Naive B cell (primary cell): Measurements from ENCODE around the gene EFCAB14. TPM values are rescaled to one million over a fixed set of nuclear protein-coding genes. Genes with fewer than 3 reads are reported as not detected.
A peak's percentile ranks its signal among the peaks of the same experiment; 100 is the strongest.
"Not testable (repeated sequence)": the region's sequence is repeated elsewhere in the genome, so short reads cannot be mapped to it uniquely, and the experiment has no call there.

ENCODE experiments used
- ATAC-seq, 2 donors: fragments of 150-1000 bp; cut with Tn5 transposase; 2 replicates each; pipeline ENCODE4 v1.10.0; 2021; ENCODE audit warnings: low read depth in 2 of 2, mild to moderate bottlenecking in 2 of 2, moderate library complexity in 2 of 2
- DNase-seq: peaks from one replicate; pipeline ENCODE4 v3.0.0; 2022
- H3K27ac Mint-ChIP-seq, 6 donors: one replicate each; pipeline ENCODE4 v1.8.0; 2020 to 2022; ENCODE audit warnings: mild to moderate bottlenecking in 6 of 6, mixed read lengths in 6 of 6, moderate library complexity in 5 of 6, inconsistent platforms in 2 of 6
- H3K27me3 Mint-ChIP-seq, 3 donors: one replicate each; pipeline ENCODE4 v1.8.0; 2021 to 2022; ENCODE audit warnings: mixed read lengths in 3 of 3, mild to moderate bottlenecking in 1 of 3
- H3K36me3 Mint-ChIP-seq, 2 donors: one replicate each; pipeline ENCODE4 v1.8.0; 2020 to 2022; ENCODE audit warnings: mixed read lengths in 2 of 2, inconsistent platforms in 1 of 2, mild to moderate bottlenecking in 1 of 2
- H3K4me1 Mint-ChIP-seq, 3 donors: one replicate each; pipeline ENCODE4 v1.8.0; 2020 to 2022; ENCODE audit warnings: mixed read lengths in 3 of 3, inconsistent platforms in 1 of 3, mild to moderate bottlenecking in 1 of 3, moderate library complexity in 1 of 3
- H3K4me3 Mint-ChIP-seq, 8 donors: one replicate each; pipeline ENCODE4 v1.8.0; 2020 to 2022; ENCODE audit warnings: mild to moderate bottlenecking in 8 of 8, mixed read lengths in 8 of 8, moderate library complexity in 8 of 8, inconsistent platforms in 2 of 8
- H3K9me3 Mint-ChIP-seq, 7 donors: one replicate each; pipeline ENCODE4 v1.8.0; 2020 to 2022; ENCODE audit warnings: mixed read lengths in 7 of 7, mild to moderate bottlenecking in 5 of 7, inconsistent platforms in 2 of 7, moderate library complexity in 1 of 7
- polyA plus RNA-seq, 6 donors: library from polyadenylated mRNA; unstranded; fragments of 300-500 nt; fragmentation: Illumina TruSeq; gene quantifications; one replicate each; pipeline ENCODE4 v1.2.3, GENCODE V29; 2021; ENCODE audit warnings: low read depth in 6 of 6

The EFCAB14 gene
- polyA plus RNA-seq, 6 donors from 2014 or later, result 70.0 to 114 (median 96.0) TPM

DNA sequence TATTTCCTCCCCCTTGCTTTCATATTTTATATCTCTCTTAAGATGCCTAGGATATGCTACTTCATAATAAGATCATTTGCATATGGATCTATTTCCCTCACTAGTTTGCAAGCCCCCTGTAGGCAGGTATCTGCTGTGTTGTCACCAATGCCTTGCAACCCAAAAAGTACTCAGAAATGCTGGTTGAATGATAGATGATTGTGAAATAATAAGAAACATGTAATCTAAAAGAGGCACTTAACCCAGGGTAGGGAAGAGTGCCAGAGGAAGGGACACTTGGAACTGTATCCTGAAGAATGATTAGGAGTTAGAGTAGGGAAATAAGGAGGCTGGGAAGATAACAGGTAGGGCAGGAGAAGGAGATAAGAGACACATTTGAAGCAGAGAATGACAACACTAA is 63.1 kb downstream of the EFCAB14 start:
- no peaks in the 10 kb centered on the region for H3K4me1 Mint-ChIP-seq
- no peaks in the 10 kb centered on the region for H3K27me3 Mint-ChIP-seq
- DNase-seq, result no peak
- no peak for ATAC-seq
- no peak overlapping the region for H3K4me3 Mint-ChIP-seq
- H3K9me3 Mint-ChIP-seq, result peaks cover 0 to 6% (median 3%) of the 10 kb centered on the region in 7 donors
- peaks cover 17 to 34% of the 10 kb centered on the region in 2 donors for H3K36me3 Mint-ChIP-seq
- no peak overlapping the region for H3K27ac Mint-ChIP-seq

DNA sequence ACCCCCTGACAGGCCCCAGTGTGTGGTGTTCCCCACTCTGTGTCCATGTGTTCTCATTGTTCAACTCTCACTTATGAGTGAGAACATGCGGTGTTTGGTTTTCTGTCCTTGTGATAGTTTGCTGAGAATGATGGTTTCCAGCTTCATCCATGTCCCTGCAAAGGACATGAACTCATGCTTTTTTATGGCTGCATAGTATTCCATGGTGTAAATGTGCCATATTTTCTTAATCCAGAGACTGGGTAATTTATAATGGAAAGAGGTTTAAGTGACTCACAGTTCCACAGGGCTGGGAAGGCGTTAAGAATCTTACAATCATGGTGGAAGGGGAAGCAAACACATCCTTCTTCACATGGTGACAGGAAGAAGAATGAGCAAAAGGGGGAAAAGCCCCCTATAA is 64.2 kb downstream of the EFCAB14 start:
- peaks cover 0 to 11% (median 7%) of the 10 kb centered on the region in 7 donors for H3K9me3 Mint-ChIP-seq
- H3K4me1 Mint-ChIP-seq, H3K4me3 Mint-ChIP-seq, ATAC-seq, DNase-seq, H3K27me3 Mint-ChIP-seq: not testable (repeated sequence)
- peaks cover 26 to 45% of the 10 kb centered on the region in 2 donors for H3K36me3 Mint-ChIP-seq
- peak overlapping the region in 1 of 6 donors; percentile 76 for H3K27ac Mint-ChIP-seq

DNA sequence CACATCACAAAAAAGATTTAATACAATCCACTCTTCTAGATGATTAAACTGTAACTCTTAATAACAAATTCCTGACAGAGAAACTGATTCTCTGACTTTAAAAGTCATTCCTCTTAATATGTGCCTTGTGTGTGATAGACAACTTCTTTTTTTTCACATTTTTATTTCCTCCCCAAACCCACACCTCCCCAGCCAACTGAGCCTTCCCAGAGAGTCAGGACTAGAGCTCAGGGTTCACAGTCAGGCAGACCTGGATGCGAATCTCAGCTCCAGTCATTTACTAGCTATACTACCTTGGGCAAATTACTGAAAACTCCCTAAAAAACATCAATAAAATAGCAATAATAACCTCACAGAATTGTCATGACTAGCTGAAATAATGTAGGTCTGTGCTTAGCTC is 64.9 kb downstream of the EFCAB14 start:
- ATAC-seq (no peak), DNase-seq (no peak)
- Mint-ChIP-seq H3K27ac (peak overlapping the region in 1 of 6 donors; percentile 28), H3K27me3 (no peaks in the 10 kb centered on the region), H3K4me3 (no peak overlapping the region), H3K4me1 (no peaks in the 10 kb centered on the region), H3K9me3 (peaks cover 0 to 11% (median 7%) of the 10 kb centered on the region in 7 donors), H3K36me3 (peaks cover 26 to 50% of the 10 kb centered on the region in 2 donors)

DNA sequence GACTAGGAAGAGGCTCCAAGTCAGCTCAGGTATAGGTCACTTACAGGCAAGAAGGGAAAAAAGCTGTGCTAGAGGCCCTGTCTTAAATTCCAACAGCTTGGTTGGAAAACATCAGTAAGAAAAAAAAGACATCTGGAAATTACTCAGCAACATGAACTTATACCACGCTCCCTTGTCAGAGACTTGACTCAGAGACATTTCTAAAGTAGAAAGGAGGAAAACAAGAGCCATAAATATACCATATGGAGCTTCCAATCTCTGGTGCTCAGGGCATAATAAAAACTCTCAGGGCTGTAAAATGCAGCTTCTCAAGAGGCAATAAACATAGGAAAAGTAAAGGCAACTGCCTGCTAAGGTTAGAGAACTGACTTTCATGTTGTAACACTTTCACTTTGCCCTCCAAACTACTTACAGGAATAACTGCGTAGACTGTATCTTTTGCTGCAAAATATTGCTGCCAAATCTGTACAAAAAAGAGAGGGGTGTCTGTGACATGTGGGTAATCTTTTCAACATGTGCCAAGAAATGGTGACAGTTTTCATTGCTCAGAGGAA is 65.4 kb downstream of the EFCAB14 start:
- no peak overlapping the region for H3K27ac Mint-ChIP-seq

DNA sequence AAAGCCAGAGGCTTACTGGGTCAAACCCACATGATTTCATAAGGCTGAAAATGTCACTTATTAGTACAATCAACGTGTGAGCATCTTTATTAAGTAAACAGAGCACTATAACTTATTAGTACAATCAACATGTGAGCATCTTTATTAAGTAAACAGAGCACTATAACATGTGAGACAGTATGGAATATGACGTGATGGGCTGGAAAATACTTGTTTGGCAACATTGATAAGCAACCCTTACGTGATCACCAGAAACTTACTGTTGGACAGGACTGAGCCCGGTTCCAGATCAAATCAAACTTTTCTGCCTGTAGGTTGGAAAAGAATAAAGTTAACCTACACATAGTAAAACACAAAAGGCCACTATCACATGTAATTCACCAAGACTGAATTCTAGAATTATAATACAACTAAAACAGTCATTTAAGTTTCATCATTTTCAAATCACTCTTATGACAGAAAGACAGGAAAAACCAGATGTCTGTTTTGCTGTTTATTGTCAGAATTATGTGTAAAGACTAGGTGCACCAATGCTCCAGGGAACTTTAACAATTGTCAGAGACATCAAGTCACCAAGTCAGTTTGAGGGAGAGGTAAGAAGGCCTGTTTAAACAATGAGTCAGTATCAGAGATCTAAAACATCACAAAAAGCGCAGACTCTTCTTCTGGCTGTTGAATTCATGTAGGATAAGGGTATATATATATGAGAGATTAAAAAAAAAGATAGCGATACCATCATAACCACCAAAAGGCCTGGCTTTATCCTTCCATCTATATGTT is 66.4 kb downstream of the EFCAB14 start:
- ATAC-seq, result no peak
- H3K27ac Mint-ChIP-seq, result peak overlapping the region in 1 of 6 donors; percentile 39
- no peaks in the 10 kb centered on the region for H3K27me3 Mint-ChIP-seq
- H3K36me3 Mint-ChIP-seq, result peaks cover 27 to 46% of the 10 kb centered on the region in 2 donors
- no peak for DNase-seq
- H3K4me1 Mint-ChIP-seq, result no peaks in the 10 kb centered on the region
- no peak overlapping the region for H3K4me3 Mint-ChIP-seq
- peaks cover 0 to 11% (median 7%) of the 10 kb centered on the region in 7 donors for H3K9me3 Mint-ChIP-seq

More for the DNA sequence above, 65.4 kb downstream of the EFCAB14 start:
- Mint-ChIP-seq H3K4me1 (no peaks in the 10 kb centered on the region), H3K9me3 (peaks cover 0 to 11% (median 7%) of the 10 kb centered on the region in 7 donors), H3K27me3 (no peaks in the 10 kb centered on the region), H3K36me3 (peaks cover 26 to 50% of the 10 kb centered on the region in 2 donors), H3K4me3 (peak overlapping the region in 1 of 8 donors; percentile 17)
- no peak for ATAC-seq
- no peak for DNase-seq

DNA sequence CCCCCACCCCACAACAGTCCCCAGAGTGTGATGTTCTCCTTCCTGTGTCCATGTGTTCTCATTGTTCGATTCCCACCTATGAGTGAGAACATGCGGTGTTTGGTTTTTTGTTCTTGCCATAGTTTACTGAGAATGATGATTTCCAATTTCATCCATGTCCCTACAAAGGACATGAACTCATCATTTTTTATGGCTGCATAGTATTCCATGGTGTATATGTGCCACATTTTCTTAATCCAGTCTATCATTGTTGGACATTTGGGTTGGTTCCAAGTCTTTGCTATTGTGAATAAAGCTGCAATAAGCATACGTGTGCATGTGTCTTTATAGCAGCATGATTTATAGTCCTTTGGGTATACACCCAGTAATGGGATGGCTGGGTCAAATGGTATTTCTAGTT is 67.8 kb downstream of the EFCAB14 start:
- peaks cover 33 to 53% of the 10 kb centered on the region in 2 donors for H3K36me3 Mint-ChIP-seq
- not testable (repeated sequence) for H3K4me3 Mint-ChIP-seq

DNA sequence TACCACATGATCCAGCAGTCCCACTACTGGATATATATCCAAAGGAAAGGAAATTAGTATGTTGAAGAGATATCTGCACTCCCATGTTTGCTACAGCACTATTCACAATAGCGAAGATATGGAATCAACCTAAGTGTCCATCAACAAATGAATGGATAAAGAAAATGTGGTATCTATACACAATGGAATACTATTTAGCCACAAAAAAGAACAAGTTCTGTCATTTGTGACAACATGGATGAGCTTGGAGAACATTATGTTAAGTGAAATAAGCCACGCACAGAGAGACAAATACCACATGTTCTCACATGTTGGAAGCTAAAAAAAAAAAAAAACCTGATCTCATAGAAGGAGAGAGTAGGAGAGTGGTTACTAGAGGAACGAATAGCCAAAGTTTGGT is 68.4 kb downstream of the EFCAB14 start:
- no peak overlapping the region for H3K4me3 Mint-ChIP-seq
- H3K4me1 Mint-ChIP-seq, result no peaks in the 10 kb centered on the region
- H3K36me3 Mint-ChIP-seq, result peaks cover 26 to 48% of the 10 kb centered on the region in 2 donors
- H3K27me3 Mint-ChIP-seq, result no peaks in the 10 kb centered on the region
- ATAC-seq (no peak), DNase-seq (no peak)
- H3K9me3 Mint-ChIP-seq, result peaks cover 0 to 11% (median 7%) of the 10 kb centered on the region in 7 donors
- no peak overlapping the region for H3K27ac Mint-ChIP-seq

More for the DNA sequence above, 67.8 kb downstream of the EFCAB14 start:
- H3K27me3 Mint-ChIP-seq, H3K27ac Mint-ChIP-seq, H3K4me1 Mint-ChIP-seq, DNase-seq, ATAC-seq: not testable (repeated sequence)
- H3K9me3 Mint-ChIP-seq, result peaks cover 0 to 11% (median 7%) of the 10 kb centered on the region in 7 donors

DNA sequence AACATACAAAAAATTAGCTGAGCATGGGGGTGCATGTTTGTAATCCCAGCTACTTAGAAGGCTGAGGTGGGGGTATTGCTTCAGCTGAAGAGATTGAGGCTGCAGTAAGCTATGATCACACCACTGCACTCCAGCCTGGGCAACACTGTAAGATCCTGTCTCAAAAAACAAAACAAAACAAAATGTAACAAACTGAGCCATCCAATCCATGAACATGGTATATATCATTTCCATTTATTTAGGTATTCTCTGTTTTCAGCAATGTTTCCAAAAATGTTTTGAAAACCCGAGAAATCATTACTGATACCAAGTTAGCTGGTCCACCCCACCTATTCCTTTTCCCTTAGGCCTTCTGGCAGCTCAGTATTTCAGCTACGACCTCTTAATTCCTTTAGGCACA is 69.2 kb downstream of the EFCAB14 start:
- DNase-seq, result no peak
- H3K36me3 Mint-ChIP-seq, result peaks cover 23 to 43% of the 10 kb centered on the region in 2 donors
- H3K27me3 Mint-ChIP-seq, result no peaks in the 10 kb centered on the region
- H3K4me3 Mint-ChIP-seq, result no peak overlapping the region
- H3K4me1 Mint-ChIP-seq, result no peaks in the 10 kb centered on the region
- ATAC-seq, result no peak
- H3K9me3 Mint-ChIP-seq, result peaks cover 0 to 8% (median 4%) of the 10 kb centered on the region in 7 donors
- H3K27ac Mint-ChIP-seq, result no peak overlapping the region

DNA sequence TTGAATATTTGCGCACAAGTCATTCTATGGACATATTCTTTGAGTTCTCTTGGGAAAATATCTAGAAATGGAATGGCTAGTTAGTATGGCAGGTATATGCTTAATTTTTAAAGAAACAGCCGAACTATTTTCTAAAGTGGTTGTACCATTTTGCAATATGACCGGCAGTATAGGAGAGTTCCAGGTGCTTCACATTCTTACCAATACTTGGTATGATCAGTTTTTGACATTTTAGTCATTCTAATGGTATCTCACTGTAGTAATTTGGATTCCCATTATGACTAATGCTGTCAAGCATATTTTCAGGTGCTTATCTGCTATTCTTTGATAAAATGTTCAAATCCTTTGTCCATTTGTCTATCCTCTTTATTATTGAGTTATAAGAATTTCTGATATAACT is 71.3 kb downstream of the EFCAB14 start:
- peaks cover 20 to 34% of the 10 kb centered on the region in 2 donors for H3K36me3 Mint-ChIP-seq
- no peak overlapping the region for H3K4me3 Mint-ChIP-seq

DNA sequence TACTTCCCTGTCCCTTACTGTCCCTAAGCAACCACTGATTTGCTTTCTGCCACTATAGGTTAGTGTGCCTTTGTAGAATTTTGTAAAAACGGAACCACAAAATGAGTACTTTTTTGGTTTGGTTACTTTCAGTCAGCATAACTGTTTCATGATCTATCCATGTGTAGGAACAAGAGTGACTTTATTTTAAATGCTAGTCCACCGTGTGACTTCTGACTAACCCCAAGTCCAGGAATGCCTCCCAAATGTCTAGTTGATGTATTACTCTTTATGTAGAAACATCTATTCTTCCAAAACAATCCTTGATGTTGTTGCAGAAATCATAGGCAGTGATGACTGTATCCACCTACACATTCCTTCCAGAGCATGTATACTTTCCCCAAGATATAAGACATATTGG is 72.1 kb downstream of the EFCAB14 start:
- ATAC-seq (no peak), DNase-seq (no peak)
- no peak overlapping the region for H3K27ac Mint-ChIP-seq
- peaks cover 22 to 33% of the 10 kb centered on the region in 2 donors for H3K36me3 Mint-ChIP-seq
- no peaks in the 10 kb centered on the region for H3K4me1 Mint-ChIP-seq
- H3K9me3 Mint-ChIP-seq, result peaks cover 0 to 7% (median 3%) of the 10 kb centered on the region in 7 donors
- no peak overlapping the region for H3K4me3 Mint-ChIP-seq
- no peaks in the 10 kb centered on the region for H3K27me3 Mint-ChIP-seq

More for the DNA sequence above, 71.3 kb downstream of the EFCAB14 start:
- DNase-seq (no peak), ATAC-seq (no peak)
- Mint-ChIP-seq H3K27me3 (no peaks in the 10 kb centered on the region), H3K4me1 (no peaks in the 10 kb centered on the region), H3K9me3 (peaks cover 0 to 7% (median 4%) of the 10 kb centered on the region in 7 donors), H3K27ac (no peak overlapping the region)

DNA sequence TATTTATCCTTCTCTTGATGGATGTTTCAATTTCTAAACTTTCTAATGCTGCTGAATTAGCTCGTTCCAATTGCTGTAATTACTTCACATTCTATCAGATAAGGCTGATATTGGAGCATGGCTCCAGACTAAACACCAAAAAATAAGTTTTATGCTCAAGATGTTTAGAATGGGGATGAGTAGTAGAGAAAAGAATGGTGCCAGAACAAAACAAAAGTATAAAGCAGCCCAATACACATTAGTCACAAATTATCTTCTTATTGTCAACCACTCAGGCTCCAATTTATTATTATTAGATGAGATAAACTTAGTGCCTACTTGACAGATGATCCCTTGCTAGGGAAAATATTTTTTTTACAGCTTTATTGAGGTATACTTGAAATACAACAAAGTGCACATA is 72.6 kb downstream of the EFCAB14 start:
- Mint-ChIP-seq H3K4me3 (no peak overlapping the region), H3K36me3 (peaks cover 27 to 31% of the 10 kb centered on the region in 2 donors), H3K9me3 (peaks cover 0 to 7% (median 3%) of the 10 kb centered on the region in 7 donors), H3K27ac (no peak overlapping the region), H3K4me1 (peaks cover 0 to 3% (median 0%) of the 10 kb centered on the region in 3 donors), H3K27me3 (no peaks in the 10 kb centered on the region)
- ATAC-seq (no peak), DNase-seq (no peak)

DNA sequence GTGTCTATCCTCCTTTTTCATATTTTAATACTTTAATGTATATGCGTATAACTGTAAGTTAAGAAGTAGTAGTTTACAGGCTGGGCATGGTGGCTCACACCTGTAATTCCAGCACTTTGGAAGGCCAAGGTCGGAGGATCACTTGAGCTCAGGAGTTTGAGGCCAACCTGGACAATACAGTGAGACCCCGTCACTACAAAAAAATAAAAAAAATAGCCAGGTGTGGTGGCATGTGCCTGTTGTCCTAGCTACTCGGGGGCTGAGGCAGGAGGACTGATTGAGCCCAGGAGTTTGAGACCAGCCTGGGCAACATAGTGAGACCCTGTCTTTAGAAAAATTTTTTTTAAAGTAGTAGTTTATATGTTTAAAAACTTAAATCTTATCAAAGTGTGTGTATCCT is 73.1 kb downstream of the EFCAB14 start:
- peaks cover 0 to 4% (median 0%) of the 10 kb centered on the region in 3 donors for H3K4me1 Mint-ChIP-seq
- H3K27ac Mint-ChIP-seq, result no peak overlapping the region
- no peak overlapping the region for H3K4me3 Mint-ChIP-seq
- peaks cover 0 to 7% (median 3%) of the 10 kb centered on the region in 7 donors for H3K9me3 Mint-ChIP-seq
- no peaks in the 10 kb centered on the region for H3K27me3 Mint-ChIP-seq
- DNase-seq (no peak), ATAC-seq (no peak)
- H3K36me3 Mint-ChIP-seq, result peaks cover 31% of the 10 kb centered on the region in 2 donors

DNA sequence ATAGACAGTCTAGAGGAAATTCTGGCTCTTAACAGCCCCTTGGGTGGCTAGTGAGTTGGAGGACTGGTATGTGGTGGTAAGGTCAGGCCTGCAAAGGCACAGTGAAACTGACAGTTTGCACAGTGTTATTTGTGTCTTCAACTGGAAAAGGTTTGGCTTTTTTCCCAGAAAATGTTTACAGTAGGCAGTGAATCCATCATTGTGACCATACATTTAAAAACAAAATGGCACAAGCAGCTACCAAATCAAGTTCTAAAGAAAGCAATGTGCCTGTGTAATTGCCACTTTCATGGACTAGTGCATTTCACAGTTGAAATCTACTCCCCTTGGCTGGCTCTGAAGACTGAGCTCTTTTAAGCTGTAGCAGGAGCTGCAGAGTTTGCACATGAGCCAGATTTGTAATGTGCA is 75.5 kb downstream of the EFCAB14 start:
- H3K9me3 Mint-ChIP-seq, result no peaks in the 10 kb centered on the region
- peaks cover 0 to 4% (median 0%) of the 10 kb centered on the region in 3 donors for H3K4me1 Mint-ChIP-seq
- no peaks in the 10 kb centered on the region for H3K27me3 Mint-ChIP-seq
- no peak overlapping the region for H3K4me3 Mint-ChIP-seq
- peaks cover 15 to 25% of the 10 kb centered on the region in 2 donors for H3K36me3 Mint-ChIP-seq
- DNase-seq (no peak), ATAC-seq (no peak)
- H3K27ac Mint-ChIP-seq, result no peak overlapping the region
